ENCODE data around the gene GRIK4. TPM values are rescaled to one million over a fixed set of nuclear protein-coding genes. Genes with fewer than 3 reads are reported as not detected.

Gene GRIK4
- polyA plus RNA-seq, 1 of the 3 experiments (the other 2 are of a cell fraction), result 0.03 TPM

- no peaks in the 10 kb centered on the region for H3K27me3 ChIP-seq (ENCODE audit: insufficient read depth)
- H3K9me2 ChIP-seq, result no peaks in the 10 kb centered on the region
- H3F3A ChIP-seq (replicated peaks; ENCODE audit: insufficient read depth), result peaks cover 19% of the 10 kb centered on the region
- TF ChIP-seq NFIC (IDR thresholded peaks at IDR 0.05; ENCODE audit: borderline replicate concordance) (no peak), SMC3 (IDR thresholded peaks at IDR 0.05; ENCODE audit: low read depth, low read length) (no peak), JUND (IDR thresholded peaks at IDR 0.05) (no peak), FOXJ3 (CRISPR knock-in tag; IDR thresholded peaks at IDR 0.05) (no peak), FOSL2 (IDR thresholded peaks at IDR 0.05; ENCODE audit: borderline replicate concordance, low read depth) (no peak), TAF1 (IDR thresholded peaks at IDR 0.05; ENCODE audit: borderline replicate concordance, low read depth, low read length) (no peak), FOXM1 (IDR thresholded peaks at IDR 0.05; ENCODE audit: low read depth) (no peak)
- TF ChIP-seq, protein P1, sequence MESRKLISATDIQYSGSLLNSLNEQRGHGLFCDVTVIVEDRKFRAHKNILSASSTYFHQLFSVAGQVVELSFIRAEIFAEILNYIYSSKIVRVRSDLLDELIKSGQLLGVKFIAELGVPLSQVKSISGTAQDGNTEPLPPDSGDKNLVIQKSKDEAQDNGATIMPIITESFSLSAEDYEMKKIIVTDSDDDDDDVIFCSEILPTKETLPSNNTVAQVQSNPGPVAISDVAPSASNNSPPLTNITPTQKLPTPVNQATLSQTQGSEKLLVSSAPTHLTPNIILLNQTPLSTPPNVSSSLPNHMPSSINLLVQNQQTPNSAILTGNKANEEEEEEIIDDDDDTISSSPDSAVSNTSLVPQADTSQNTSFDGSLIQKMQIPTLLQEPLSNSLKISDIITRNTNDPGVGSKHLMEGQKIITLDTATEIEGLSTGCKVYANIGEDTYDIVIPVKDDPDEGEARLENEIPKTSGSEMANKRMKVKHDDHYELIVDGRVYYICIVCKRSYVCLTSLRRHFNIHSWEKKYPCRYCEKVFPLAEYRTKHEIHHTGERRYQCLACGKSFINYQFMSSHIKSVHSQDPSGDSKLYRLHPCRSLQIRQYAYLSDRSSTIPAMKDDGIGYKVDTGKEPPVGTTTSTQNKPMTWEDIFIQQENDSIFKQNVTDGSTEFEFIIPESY (IDR thresholded peaks at IDR 0.05; ENCODE audit: borderline replicate concordance, low read depth), result no peak
- TF ChIP-seq, protein P2, sequence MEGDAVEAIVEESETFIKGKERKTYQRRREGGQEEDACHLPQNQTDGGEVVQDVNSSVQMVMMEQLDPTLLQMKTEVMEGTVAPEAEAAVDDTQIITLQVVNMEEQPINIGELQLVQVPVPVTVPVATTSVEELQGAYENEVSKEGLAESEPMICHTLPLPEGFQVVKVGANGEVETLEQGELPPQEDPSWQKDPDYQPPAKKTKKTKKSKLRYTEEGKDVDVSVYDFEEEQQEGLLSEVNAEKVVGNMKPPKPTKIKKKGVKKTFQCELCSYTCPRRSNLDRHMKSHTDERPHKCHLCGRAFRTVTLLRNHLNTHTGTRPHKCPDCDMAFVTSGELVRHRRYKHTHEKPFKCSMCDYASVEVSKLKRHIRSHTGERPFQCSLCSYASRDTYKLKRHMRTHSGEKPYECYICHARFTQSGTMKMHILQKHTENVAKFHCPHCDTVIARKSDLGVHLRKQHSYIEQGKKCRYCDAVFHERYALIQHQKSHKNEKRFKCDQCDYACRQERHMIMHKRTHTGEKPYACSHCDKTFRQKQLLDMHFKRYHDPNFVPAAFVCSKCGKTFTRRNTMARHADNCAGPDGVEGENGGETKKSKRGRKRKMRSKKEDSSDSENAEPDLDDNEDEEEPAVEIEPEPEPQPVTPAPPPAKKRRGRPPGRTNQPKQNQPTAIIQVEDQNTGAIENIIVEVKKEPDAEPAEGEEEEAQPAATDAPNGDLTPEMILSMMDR (IDR thresholded peaks at IDR 0.05), result no peak
- POLR2A ChIA-PET, result no interaction called here
- no peak overlapping the region for H3K27ac ChIP-seq (ENCODE audit: low read depth in 2 of 2, low read length in 1 of 2)
- no peaks in the 10 kb centered on the region for H3K9me3 ChIP-seq
- no peak overlapping the region for H3K4me3 ChIP-seq (ENCODE audit: low read depth in 2 of 2, low read length in 1 of 2)
- no peak overlapping the region for H3K9ac ChIP-seq
- H3K36me3 ChIP-seq (replicated peaks in 1 of 2; ENCODE audit: control insufficient read depth in 1 of 2, insufficient read depth in 2 of 2, low read length in 1 of 2), result no peaks in the 10 kb centered on the region
- 74% methylated on average over 5 of the region's 5 CpGs for WGBS (ENCODE audit: low lambda C conversion rate)
- no peak for DNase-seq
- no peaks in the 10 kb centered on the region for H3K79me2 ChIP-seq (ENCODE audit: insufficient read depth)
- H4K20me1 ChIP-seq (ENCODE audit: insufficient read depth), result no peaks in the 10 kb centered on the region
- H3K4me1 ChIP-seq (ENCODE audit: control insufficient read depth in 1 of 2, insufficient read depth in 2 of 2, low read depth in 1 of 2, low read length in 1 of 2), result peaks cover 23 to 50% of the 10 kb centered on the region in 2 experiments
- H3K4me2 ChIP-seq, result no peak overlapping the region
- CTCF ChIA-PET, result interaction anchor here (4.0 kb wide), 1 partner anchor 38 kb away, joined by 20 read pairs; the partner anchor contains the start of gene GRIK4
- H2AFZ ChIP-seq (ENCODE audit: low read depth), result no peak overlapping the region
Measured at GRCh38 chr11:120550007-120550406, 38.5 kb downstream of the GRIK4 start.

DNA sequence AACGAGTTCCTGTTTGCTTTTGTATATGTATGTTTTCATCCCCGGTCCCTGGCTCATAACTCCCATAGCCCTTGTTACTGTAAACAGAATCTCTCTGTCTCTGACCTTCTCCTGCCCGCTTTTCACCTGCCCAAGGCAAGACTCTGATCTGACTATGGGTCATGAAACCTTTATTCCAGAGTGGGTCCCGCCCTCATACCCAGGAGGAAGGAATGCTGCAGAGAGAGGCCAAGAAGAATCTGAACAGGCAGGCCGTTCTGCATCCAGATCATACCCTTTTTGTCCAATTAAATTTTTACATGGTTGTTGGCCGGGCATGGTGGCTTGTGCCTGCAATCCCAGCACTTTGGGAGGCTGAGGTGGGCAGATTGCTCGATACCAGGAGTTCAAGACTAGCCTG, 39.6 kb downstream of the GRIK4 start:
- no peak overlapping the region for H3K9ac ChIP-seq

More for the DNA sequence above, 39.6 kb downstream of the GRIK4 start:
- Histone ChIP-seq H3K4me3 (ENCODE audit: low read depth in 2 of 2, low read length in 1 of 2) (no peak overlapping the region), H2AFZ (ENCODE audit: low read depth) (no peak overlapping the region), H3K9me2 (no peaks in the 10 kb centered on the region), H3K4me2 (no peak overlapping the region), H3K4me1 (ENCODE audit: control insufficient read depth in 1 of 2, insufficient read depth in 2 of 2, low read depth in 1 of 2, low read length in 1 of 2) (peaks cover 19 to 57% of the 10 kb centered on the region in 2 experiments), H3K27ac (ENCODE audit: low read depth in 2 of 2, low read length in 1 of 2) (no peak overlapping the region), H3K9me3 (no peaks in the 10 kb centered on the region), H3K27me3 (ENCODE audit: insufficient read depth) (no peaks in the 10 kb centered on the region), H3K79me2 (ENCODE audit: insufficient read depth) (no peaks in the 10 kb centered on the region), H3K36me3 (replicated peaks in 1 of 2; ENCODE audit: control insufficient read depth in 1 of 2, insufficient read depth in 2 of 2, low read length in 1 of 2) (no peaks in the 10 kb centered on the region), H3F3A (replicated peaks; ENCODE audit: insufficient read depth) (peaks cover 19% of the 10 kb centered on the region), H4K20me1 (ENCODE audit: insufficient read depth) (no peaks in the 10 kb centered on the region)
- no peak for DNase-seq
- WGBS (ENCODE audit: low lambda C conversion rate), result 79% methylated on average over 7 of the region's 7 CpGs
- TF ChIP-seq TEAD4 (IDR thresholded peaks at IDR 0.05; ENCODE audit: borderline replicate concordance, insufficient read depth), result no peak
- TF ChIP-seq RCOR1 (IDR thresholded peaks at IDR 0.05; ENCODE audit: low read length), result no peak
- TF ChIP-seq, protein P2 (IDR thresholded peaks at IDR 0.05), result no peak
- TF ChIP-seq GATA2 (CRISPR knock-in tag; IDR thresholded peaks at IDR 0.05), result no peak
- no peak for TF ChIP-seq REST (IDR thresholded peaks at IDR 0.05; ENCODE audit: low read depth, low read length)
- no peak for TF ChIP-seq YY1 (IDR thresholded peaks at IDR 0.05; ENCODE audit: low read depth)
- TF ChIP-seq FOXM1 (IDR thresholded peaks at IDR 0.05; ENCODE audit: low read depth), result no peak
- TF ChIP-seq MAX (IDR thresholded peaks at IDR 0.05; ENCODE audit: low read depth), result no peak
- TF ChIP-seq FOSL2 (IDR thresholded peaks at IDR 0.05; ENCODE audit: borderline replicate concordance, low read depth), result no peak
- ChIA-PET POLR2A (no interaction called here), CTCF (interaction anchor here (0.9 kb wide), 1 partner anchor 133 kb away, joined by 3 read pairs; no protein-coding TSS in a partner anchor)

Data from SK-N-SH (cell line).